K562 treated with DMSO at 1 percent for 24 hours (cell line): ENCODE results near the gene LRRC70. TPM values are rescaled to one million over a fixed set of nuclear protein-coding genes. Genes with fewer than 3 reads are reported as not detected.

Experiments used
- total RNA-seq: library from RNA; unstranded; fragments of 300-600 nt; gene quantifications from 2 replicates; pipeline ENCODE4 v1.2.3, GENCODE V29; 2022; ENCODE audit warnings: low read depth; ENCODE audit not compliant: insufficient read depth

The LRRC70 gene
- not detected in 2 replicates for total RNA-seq

GRCh38 chr5:62578540-62578939, at the start of gene LRRC70:
Gene LRRC70, plus strand, starts transcription at chr5:62578819. Its CDS starts 620 bp downstream, at chr5:62579439.

Other genes with a start within 250 kb of the LRRC70 start
- gene DIMT1, start 174.9 kb upstream of the LRRC70 start, total RNA-seq = 28.1 and 28.7 TPM in 2 replicates
- 16.0 and 19.8 TPM in 2 replicates for gene IPO11, start 166.1 kb upstream of the LRRC70 start, total RNA-seq